Stimulated activated CD8-positive, alpha-beta memory T cell treated with anti-CD3 and anti-CD28 coated beads, Interleukin-15, amount 100 ng/mL, for 48 hours (primary cell): ENCODE measurements around the gene TMPRSS6.

Experiments used
- DNase-seq, 2 donors: peaks; one replicate each; pipeline ENCODE4 v3.0.0-alpha.2; 2020; ENCODE audit warnings: low read depth in 2 of 2

TMPRSS6 gene

DNA sequence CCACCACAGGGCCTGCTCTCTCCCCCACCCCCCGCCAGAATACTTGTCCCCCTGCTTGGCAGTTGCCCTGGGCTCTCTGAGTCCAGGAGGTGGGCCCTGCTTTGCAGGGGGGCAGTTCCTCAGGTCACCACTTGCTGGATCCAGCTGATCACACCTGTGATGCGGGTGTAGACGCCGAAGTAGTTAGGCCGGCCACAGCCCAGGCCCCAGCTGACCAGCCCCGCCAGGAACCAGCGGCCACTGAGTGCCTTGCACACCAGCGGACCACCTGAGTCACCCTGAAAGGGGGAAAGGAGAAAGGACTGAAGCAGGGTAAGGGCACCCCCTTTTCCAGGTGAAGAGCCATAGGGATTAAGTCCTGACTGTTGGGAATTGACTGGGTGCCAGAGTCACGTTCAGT, 43.6 kb downstream of the TMPRSS6 start:
- DNase-seq = no peak

DNA sequence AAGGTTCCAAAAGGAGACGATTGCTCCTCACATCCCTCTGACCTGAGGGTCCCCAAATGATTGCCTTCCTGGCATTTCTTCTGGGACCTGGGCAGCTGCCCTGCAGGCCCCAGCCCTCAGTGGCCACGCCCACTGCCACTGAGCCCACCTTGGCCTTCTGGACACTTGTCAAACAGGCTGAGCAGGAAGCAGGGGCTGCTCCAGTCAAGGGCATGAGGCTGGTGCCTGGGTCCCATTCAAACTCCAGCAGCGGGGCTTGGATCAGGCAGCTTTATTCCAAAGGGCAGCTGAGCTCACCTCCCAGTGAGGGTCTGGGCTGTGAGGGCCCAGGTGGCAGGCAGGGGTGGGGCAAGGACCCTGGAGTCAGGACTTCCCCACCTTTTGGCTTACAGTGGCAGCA, 44.3 kb downstream of the TMPRSS6 start:
- DNase-seq = no peak

DNA sequence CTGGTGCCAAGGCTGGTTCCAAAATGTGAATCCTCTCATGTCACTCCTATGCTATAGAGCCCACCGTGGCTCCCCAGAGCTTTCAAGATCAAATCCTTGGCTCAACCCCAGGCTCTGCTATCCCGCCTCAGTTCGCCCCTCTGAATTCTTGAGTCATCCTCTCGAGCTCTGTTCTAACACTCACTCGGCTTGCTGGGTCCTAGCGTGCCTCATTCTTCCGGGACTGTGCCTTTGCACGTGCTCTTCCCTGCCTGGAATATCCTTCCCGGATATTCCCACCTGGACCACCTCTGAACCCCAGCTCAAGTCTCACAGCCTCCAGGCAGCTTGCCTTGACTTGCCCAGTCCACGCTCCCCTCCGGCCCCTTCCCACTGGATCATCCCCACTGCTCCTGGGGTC, 45.0 kb downstream of the TMPRSS6 start:
- DNase-seq = no peak

DNA sequence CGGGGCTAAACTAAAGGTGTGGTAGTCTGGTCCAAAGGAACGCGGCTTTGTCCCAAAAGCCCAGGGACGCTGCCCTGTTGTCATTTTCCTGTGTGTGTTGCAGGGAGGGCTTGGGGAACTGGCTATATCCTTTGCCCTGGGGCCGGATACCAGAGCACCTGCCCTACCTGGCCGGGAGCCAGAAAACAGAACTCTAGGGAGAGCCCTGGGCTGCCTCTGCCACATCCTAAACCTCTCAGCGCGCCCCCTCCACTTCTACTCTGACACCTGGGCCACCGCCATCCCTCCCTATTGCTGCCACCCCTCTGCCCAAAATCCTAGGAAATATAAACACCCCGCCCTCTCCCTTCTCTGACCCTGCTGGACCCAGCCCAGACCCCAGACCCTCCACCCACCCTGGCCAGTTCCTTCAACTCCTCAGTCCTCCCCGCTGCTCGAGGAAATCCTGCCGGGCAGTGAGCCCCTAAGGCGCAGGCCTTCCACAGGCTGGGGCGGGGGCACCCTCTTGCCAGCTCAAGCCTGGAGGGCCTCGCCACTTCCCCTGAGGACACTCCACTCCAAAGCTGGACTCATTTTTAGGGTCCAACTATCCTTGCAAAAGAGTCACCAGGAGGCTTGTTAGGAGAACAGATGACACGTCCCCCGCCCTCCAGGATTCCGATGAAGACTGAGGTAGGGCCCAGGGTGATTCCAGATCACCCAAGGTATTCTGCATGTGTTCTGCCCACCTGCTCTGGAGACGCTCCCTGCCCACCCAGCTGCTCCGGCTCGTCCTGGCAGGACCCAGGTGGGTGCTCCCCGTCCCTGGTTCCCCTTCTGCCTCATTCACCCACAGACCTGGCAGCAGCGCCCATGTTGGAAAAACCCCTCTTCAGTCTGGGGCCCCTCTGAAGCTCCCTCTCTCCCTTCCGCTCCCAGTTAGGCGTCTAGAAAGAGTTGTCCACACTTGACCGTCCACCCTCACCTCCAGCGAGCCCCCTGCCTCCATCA, 45.8 kb downstream of the TMPRSS6 start:
- no peak for DNase-seq

DNA sequence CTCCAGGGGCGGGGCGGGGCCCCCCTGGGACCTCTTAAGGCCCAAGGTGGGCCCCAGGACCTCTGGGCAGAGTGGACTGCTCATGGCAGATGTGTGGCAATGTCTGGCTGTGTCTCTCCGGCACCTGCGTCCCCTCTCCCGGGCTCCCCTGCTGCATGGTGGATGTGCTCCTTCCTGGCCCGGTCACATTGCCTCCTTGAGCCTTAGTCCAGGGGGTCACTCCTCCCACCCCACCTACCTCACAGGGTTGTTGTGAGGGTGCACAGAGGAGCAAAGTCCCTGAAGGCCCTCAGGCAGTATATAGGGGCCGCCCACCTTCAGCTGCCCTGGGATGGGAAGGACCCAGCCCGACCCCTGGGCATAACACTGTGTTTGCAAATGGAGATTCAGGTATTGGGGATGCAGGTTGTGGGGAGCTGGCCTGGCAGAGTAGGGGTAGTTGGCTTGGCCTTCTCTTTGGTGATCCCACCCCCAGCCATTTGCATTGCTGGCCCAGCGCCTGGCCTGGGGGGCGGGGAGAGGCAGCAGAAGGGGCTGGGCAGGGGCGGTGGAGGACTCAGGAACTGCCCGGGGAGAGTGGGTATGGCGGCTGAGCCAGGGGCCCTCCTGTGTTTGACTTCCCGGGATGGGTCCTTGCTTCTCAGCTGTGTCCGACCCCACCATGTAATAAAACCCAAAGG, 46.7 kb downstream of the TMPRSS6 start:
- DNase-seq = no peak

DNA sequence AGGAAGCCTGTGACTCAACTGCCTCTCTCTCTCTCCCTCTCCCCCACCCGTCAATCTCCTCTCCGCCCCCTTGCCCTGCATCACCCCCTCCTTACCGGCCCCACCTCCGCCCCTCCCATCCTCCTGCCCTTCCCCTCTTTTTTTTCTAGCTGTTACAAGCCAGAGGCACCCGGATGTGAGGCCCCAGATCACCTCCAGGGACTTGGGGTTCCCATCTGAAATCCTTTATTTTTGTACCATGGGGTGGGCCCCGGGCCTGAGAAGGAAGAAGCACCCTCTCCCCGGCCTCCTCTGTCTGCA, 47.2 kb downstream of the TMPRSS6 start:
- DNase-seq = no peak

DNA sequence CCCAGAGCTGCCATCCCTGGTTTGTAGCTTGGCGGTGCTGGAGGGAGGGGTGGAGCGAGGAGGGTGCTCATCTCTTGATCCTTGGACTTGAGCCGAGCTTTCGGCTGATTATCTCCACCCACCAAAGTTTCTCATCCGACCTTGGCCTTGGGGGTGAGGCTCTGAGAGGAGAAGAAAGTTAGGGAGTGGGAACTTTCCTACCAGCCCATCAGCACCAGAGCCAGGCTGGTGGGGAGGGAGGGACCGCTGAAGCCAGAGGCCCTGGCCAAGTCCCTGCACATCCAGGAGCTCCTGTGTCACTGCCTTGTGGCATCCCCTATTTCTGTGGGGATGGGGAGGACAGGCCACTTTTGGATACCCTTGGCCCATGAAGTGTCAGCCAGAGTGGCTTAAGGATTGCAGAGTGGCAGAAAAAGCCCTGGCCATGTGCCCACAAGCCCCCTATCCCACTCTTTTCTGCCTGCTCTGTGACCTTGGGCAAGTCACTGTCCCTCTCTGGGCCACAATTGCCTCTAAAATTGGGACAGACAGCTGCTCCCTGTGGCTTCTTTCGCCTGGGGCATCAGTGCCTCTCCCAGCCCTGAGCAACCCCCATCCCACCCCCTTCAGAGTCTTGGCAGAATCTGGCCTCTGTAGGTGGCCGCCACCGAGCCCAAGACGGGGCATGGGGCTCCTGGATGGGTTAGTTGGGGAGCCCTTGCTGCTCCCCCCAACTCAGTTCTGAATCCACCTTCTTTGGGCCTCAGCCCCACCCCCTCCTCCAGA, 47.7 kb downstream of the TMPRSS6 start:
- no peak for DNase-seq

DNA sequence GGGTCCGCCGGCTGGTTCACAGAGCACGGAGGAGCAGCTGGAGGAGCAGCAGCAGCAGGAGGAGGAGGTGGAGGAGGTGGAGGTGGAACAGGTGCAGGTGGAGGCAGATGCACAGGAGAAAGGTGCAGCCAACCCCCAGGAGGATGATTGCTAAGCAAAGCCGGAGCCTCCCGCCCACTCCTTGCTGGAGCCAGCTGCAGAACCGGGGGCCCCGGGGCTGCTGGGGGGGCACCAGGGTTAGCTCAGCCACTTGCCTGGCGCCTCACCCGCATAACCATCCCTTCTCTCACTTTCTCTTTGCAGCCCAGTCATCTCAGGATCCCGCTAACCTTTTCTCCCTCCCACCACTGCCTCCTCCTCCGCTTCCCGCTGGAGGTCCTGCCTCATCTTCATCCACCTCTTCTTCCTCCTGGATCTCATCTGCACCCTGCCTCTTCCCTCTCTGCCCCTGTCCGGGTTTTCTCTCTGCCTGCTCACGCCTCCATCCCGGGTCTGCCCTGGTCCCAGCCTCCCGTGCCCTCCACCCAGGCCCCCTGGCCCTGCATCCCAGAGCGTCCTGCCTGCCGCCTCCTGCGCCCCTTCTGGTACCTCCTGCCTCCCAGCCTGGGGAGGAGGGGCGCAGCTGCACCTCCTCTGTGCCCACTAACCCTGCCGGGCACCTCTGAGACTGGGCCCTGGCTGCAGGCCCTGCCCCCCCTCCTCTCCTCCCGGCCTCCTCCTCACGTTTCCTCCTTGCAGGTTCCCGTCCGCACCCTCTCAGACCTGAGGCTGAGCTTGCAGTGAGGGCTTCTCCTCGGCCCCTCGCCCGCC, 48.5 kb downstream of the TMPRSS6 start:
- peak; percentile 72 to 77 for DNase-seq

DNA sequence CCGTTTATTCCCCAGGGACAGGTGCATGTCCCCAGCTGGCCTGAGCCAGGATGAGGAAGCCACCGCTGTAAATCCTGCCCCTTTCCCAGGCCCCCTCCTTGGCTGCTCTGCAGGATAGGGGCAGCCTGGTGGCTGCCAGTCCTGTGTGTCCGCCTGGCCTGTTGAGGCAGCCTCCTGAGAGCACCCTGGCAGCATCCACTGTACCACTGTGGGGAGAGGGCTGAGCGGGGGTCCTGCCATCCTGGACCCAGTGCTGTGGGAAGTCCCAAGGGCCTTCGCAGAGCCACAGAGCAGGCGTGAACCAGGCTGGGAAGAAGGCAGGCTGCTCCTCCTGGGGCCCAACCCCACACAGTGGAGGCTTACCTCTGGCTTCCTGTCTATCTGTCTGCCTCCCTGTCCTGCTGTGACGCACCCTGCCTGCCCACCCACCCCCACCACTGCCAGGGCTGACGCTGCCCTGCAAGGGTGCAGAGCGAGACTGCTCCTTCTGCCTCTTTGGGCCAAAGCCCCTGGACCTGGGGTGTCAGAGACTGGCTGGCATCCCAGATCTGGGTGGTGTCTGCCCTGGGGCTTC, 49.5 kb downstream of the TMPRSS6 start:
- no peak for DNase-seq

DNA sequence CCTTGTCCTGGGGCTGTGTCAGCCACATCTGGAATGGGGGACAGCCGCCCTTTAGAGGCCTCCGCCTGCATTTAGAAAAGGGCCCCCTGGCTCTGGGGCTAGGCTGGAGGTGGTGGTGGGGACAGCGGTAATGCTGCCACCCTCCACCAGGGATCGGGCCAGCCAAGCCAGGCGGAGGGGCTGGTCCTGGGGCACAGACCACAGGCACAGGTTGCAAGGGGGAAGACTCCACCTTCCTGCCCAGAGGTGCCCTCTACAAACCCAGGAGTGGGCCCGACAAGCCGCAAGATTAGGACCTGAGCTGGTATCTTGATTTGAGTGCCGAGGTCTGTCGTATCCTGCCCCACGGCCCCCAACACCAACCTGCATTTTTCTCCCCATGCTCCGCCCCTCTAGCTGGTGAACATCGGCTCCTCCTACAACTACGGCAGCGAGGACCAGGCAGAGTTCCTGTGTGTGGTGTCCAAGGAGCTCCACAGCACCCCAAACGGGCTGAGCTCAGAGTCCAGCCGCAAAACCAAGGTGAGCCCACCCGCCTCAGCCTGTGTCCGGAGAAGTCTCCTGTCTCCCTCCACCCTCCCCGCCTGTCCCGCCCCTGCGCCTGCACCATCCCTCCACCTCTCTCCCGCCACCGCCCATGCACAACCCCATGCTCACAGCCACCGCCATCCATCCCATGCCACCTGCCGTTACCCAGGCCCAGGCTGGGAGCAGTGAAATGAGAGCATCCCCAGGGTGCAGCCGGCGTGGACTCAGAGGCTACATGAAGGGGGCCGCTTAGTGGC, 50.4 kb downstream of the TMPRSS6 start:
- no peak for DNase-seq

DNA sequence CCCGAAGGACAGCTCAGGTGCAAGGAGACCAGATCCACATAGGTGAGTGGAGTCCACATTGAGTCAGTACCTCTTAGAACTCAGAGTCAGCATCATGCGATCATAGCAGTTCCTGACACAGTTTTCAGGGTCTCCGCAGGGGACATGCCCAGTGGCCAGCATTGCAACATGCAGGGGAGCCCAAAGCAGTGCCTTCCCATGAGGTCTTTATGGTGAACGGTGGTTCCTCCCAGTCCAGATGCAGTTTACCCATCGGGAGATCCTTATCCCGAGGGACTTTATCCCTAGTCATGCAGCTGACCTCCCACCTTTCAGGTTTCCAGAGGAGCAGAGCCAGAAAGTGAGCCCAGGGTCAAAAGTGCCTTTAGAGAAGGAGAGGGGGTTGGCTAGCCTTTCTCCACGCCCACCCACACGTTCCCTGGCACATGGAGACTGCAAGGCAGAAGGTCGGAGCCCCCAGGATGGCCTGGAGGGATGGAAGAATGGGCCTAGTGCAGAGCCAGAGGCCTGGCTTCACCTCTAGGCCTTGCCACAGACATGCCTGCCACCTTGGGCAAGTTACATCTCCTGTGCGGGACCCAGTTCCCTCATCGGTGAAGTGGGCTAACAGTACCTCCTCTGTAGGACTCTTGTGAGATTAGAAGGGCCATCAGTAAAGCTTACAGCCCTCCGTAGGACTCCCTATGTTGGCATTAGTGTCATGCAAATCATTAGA, 51.6 kb downstream of the TMPRSS6 start:
- no peak for DNase-seq

DNA sequence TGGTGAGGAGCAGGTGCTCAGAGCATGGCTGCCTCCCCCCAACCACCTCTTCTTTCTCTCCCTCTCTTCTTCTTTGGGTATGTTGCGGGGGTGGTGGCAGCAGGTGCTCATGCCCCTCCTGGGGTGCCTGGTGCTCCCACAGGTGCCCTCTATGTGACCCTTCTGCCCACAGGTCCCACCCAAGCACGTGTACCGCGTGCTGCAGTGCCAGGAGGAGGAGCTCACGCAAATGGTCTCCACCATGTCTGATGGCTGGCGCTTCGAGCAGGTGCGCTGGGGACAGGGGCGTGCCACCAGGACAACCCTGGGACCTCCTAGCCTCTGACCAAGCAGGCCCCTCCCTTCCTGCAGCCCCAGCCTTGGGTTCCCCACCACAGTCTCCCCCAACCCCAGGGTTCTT, 52.3 kb downstream of the TMPRSS6 start:
- no peak for DNase-seq

DNA sequence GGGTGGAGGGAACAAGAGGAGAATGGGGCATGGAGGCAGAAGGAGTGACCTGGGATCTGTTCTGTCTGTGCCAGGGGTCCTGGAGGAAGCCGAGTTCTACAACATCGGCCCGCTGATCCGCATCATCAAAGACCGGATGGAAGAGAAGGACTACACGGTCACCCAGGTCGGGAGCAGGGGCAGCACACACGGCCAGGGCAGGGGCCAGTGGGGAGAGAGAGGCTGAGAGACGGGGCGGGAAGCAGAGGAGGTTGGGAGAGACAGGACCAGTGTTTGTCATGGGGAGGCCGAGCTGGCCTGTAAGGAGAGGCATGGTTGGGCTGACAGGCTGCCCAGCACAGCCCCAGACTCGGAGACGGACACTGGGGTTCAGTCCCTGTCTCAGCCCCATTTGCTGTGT, 53.3 kb downstream of the TMPRSS6 start:
- DNase-seq = no peak

DNA sequence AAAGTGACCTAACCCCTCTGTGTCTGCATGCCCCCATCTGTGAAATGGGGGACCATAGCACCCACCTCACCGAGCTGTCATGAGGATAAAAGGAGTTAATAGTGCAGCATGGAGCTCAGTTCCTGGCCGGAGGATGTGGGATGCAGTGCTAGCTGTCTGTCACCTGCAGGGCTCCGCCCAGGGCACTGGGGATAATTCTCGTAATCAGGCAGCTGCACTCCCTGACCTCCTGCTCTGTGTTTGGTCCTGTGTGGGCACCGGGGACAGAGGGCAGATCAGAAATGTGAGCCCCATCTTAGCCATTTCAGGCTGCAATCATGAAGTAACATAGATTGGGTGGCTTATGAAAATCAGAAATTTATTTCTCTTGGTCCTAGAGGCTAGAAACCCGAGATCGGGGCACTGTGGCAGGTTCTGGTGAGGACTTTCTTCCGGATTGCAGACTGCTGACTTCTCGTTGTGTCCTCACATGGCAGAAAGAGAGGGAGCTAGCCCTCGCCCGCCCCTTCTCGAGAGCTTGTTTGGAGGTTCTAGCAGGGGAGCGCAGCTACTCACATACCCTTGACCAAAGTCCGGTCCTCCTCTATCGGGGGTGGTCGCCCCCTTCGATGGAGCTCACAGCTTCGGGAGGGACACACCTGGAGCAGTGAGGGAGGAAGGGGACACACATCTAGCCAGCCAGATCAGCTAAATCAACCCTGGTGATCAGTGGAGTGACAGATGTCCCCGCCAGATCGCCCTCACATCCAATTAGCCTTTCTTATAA, 54.7 kb downstream of the TMPRSS6 start:
- DNase-seq = no peak

DNA sequence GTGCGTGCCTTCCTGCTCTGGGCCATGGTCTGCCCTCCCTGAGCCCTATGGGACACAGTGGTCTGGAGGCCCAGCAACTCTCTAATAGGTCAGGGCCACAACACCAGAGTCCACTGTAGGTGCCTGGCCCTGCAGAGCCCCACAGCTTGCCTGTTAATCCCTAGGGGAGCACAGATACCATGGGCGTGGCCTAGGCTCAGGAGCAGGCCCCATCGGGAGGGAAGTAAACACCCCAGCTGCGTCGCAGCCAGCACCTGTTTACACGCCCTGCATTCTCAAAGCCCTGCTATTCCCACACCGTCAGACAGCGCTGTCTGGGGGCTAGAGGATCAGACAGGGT, 55.5 kb downstream of the TMPRSS6 start:
- no peak for DNase-seq

DNA sequence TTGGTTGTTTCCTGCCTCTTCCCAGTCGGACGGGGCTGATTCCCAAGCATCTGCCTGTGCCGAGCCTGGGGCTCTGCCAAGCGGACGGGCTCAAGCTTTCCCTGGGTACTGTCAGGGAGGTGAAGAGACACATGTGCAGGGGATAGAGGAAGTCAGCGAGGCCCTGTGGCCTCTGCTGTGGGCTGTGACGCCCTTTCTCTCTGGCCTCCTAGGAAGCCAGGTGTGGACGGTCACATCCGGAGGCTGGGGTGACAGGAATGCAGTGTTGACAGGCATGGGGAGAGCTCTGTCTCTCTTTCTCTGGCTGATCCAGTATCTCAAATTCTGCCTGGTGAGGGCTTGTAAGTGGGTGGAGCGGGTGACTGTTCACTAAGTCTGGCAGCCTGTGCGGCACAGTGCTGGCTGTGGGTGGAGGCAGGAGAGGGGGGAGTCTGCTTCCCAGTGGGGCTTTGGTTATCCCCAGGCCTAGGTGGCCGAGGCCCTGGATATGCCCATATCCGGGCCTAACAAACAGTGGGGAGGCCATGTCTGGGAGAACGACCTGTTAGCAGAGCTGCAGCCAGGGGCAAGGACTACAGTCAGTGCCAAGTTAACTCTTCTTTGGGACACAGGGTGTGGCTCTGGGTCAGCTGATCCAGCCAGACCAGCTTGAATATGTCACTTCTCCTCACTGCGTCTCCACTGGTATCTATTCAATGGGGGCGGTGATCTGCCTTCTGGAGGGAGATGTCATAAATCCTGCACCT, 56.0 kb downstream of the TMPRSS6 start:
- DNase-seq = no peak

DNA sequence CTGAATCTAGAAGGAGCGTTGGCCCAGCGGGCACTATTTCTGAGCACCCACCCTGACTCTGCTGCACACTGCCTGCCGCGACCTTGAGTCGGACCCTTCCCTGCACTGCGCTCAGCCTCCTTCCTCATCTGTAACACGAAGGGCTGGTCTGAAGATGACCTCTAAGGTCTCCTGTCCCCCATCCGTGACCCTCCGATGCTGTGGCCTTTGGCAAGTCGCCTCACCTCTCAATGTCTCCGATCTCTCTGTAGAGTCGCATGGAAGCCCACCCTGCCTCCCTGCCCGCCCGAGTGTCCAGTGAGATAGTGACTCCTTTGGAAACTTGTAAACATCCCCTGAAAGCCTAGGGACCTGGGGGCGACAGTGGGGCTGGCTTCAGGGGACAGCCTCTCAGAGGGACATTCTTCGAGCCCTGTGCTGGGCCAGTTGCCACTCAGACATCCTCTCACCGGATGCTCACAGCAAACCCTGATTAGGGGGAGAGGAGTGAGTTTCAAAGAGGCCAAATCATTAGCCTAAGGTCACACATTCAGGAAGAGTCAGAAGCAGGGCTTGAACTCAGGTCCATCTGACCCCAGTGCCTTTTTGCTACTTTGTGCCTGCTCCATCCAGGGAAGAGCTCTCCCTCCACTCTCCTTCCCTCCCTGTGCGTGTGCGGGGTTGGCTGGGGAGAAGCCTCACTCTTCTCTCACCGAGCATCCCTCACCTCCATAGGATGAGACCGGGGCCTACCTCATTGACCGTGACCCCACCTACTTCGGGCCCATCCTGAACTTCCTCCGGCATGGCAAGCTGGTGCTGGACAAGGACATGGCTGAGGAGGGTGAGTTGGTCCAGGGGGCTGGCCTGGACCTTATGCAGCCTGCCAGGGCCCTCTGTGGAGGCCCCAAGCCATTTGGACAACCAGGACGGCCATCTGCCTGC, 56.9 kb downstream of the TMPRSS6 start:
- DNase-seq = no peak
